Superior temporal gyrus (tissue), 1 donor: ENCODE data around the gene CSNK2B.

Experiments used
- DNase-seq: peaks from one replicate; pipeline ENCODE4 v3.0.0-alpha.2; 2016; ENCODE audit errors: extremely low spot score

The CSNK2B gene

GRCh38 chr6:31660381-31661261 is 5.3 kb upstream of the CSNK2B start, which contains the start of gene C6orf47:
Gene C6orf47 (minus strand): TSS chr6:31660778. CDS start chr6:31659947, 831 bp downstream.
- peak; percentile 73 for DNase-seq

- DNase-seq: no peak
Measured at GRCh38 chr6:31661262-31662123, 4.4 kb upstream of the CSNK2B start.

GRCh38 chr6:31662124-31662723 is 3.7 kb upstream of the CSNK2B start:
- DNase-seq: no peak

- DNase-seq: no peak
Measured at GRCh38 chr6:31663126-31663960, 2.5 kb upstream of the CSNK2B start.

- no peak for DNase-seq
Measured at GRCh38 chr6:31663961-31664789, 1.7 kb upstream of the CSNK2B start.

GRCh38 chr6:31664790-31665500 is 935 bp upstream of the CSNK2B start, which contains the start of gene GPANK1:
Gene GPANK1 (minus strand): TSS chr6:31664997. CDS start chr6:31664478, 519 bp downstream.
- peak; percentile 98 for DNase-seq

- DNase-seq: no peak
Measured at GRCh38 chr6:31666337-31666965, 571 bp downstream of the CSNK2B start.

GRCh38 chr6:31669676-31670075 is 3.8 kb downstream of the CSNK2B start, which contains the start of gene LY6G5B:
Gene LY6G5B (plus strand): TSS chr6:31669976. CDS start chr6:31670951, 975 bp downstream.
- DNase-seq: no peak

GRCh38 chr6:31676322-31676903 is 10.5 kb downstream of the CSNK2B start:
- no peak for DNase-seq

- DNase-seq: no peak
Measured at GRCh38 chr6:31676904-31677303, 11.0 kb downstream of the CSNK2B start.

GRCh38 chr6:31677955-31678354 is 12.1 kb downstream of the CSNK2B start:
- no peak for DNase-seq

GRCh38 chr6:31680226-31681134 is 14.6 kb downstream of the CSNK2B start, which contains the start of gene LY6G5C:
Gene LY6G5C (minus strand): TSS chr6:31681067. CDS start chr6:31680373, 694 bp downstream.
- peak; percentile 83 for DNase-seq

- DNase-seq: peak; percentile 48
Measured at GRCh38 chr6:31681135-31681671, 15.3 kb downstream of the CSNK2B start.

- no peak for DNase-seq
Measured at GRCh38 chr6:31683591-31683990, 17.7 kb downstream of the CSNK2B start.

- DNase-seq: no peak
Measured at GRCh38 chr6:31686483-31686882, 20.6 kb downstream of the CSNK2B start.

GRCh38 chr6:31687321-31687720 is 21.4 kb downstream of the CSNK2B start:
- no peak for DNase-seq
